GM18951 (cell line): ENCODE measurements around the gene SYCE3.

ENCODE experiments used
- POLR2A ChIP-seq: IDR thresholded peaks from 4 replicates; pipeline ENCODE4 v1.6.1; 2011; ENCODE audit warnings: mild to moderate bottlenecking; ENCODE audit not compliant: insufficient read length, insufficient read depth; ENCODE audit errors: extremely low read depth
- in situ Hi-C: fragments of 300-500 bp; cut with MboI; formaldehyde crosslinking; loops from one replicate; pipeline ENCODE4 v1.12.0; 2022; ENCODE audit warnings: low sequenced_read_pairs, mixed read lengths, inconsistent platforms; ENCODE audit not compliant: unreplicated experiment

Gene SYCE3

GRCh38 chr22:50576806-50577696, 14.3 kb upstream of the SYCE3 start:
- in situ Hi-C loops: no loop called here
- TF ChIP-seq POLR2A: no peak

- in situ Hi-C loops: no loop called here
- no peak for TF ChIP-seq POLR2A
Observed at GRCh38 chr22:50576070-50576469, 13.4 kb upstream of the SYCE3 start.

- in situ Hi-C loops: no loop called here
- no peak for TF ChIP-seq POLR2A
Observed at GRCh38 chr22:50575426-50575941, 12.8 kb upstream of the SYCE3 start.

- TF ChIP-seq POLR2A: no peak
- in situ Hi-C loops: no loop called here
Observed at GRCh38 chr22:50574383-50574755, 11.7 kb upstream of the SYCE3 start.

- no peak for TF ChIP-seq POLR2A
- in situ Hi-C loops: no loop called here
Observed at GRCh38 chr22:50573491-50574382, 11.0 kb upstream of the SYCE3 start.

GRCh38 chr22:50572965-50573364, 10.2 kb upstream of the SYCE3 start:
- in situ Hi-C loops: no loop called here
- TF ChIP-seq POLR2A: no peak

- TF ChIP-seq POLR2A: no peak
- in situ Hi-C loops: no loop called here
Observed at GRCh38 chr22:50571264-50572175, 8.8 kb upstream of the SYCE3 start.

- TF ChIP-seq POLR2A: no peak
Observed at GRCh38 chr22:50570861-50571260, 8.1 kb upstream of the SYCE3 start.

GRCh38 chr22:50569896-50570535, 7.3 kb upstream of the SYCE3 start:
- no peak for TF ChIP-seq POLR2A
- in situ Hi-C loops: no loop called here

More at GRCh38 chr22:50570861-50571260, 8.1 kb upstream of the SYCE3 start:
- in situ Hi-C loops: no loop called here

GRCh38 chr22:50569041-50569459, 6.3 kb upstream of the SYCE3 start:
- in situ Hi-C loops: no loop called here
- no peak for TF ChIP-seq POLR2A

GRCh38 chr22:50568626-50569025, 5.9 kb upstream of the SYCE3 start:
- in situ Hi-C loops: no loop called here
- TF ChIP-seq POLR2A: no peak

GRCh38 chr22:50567721-50568252, 5.1 kb upstream of the SYCE3 start:
- in situ Hi-C loops: no loop called here

More at GRCh38 chr22:50567721-50568252, 5.1 kb upstream of the SYCE3 start:
- TF ChIP-seq POLR2A: no peak
